Skin epidermis (tissue), 12 donors: ENCODE measurements around the gene GNB1L.
"Not testable (repeated sequence)": the region's sequence is repeated elsewhere in the genome, so short reads cannot be mapped to it uniquely, and the experiment has no call there.

Experiments used
- H3K27ac ChIP-seq, 21 experiments: fragments of 200-600 bp; sonication (generic) in 11 of 21; one replicate each; pipeline ENCODE4 v1.5.0; 2020; ENCODE audit warnings: mild to moderate bottlenecking in 3 of 21, inconsistent platforms in 2 of 21, moderate library complexity in 2 of 21
- H3K4me3 ChIP-seq, 7 experiments: fragments of 200-600 bp; sonication (generic) in 2 of 7; one replicate each; pipeline ENCODE4 v1.5.0; 2020; ENCODE audit warnings: inconsistent platforms in 2 of 7, mild to moderate bottlenecking in 2 of 7, moderate library complexity in 1 of 7

The GNB1L gene

DNA sequence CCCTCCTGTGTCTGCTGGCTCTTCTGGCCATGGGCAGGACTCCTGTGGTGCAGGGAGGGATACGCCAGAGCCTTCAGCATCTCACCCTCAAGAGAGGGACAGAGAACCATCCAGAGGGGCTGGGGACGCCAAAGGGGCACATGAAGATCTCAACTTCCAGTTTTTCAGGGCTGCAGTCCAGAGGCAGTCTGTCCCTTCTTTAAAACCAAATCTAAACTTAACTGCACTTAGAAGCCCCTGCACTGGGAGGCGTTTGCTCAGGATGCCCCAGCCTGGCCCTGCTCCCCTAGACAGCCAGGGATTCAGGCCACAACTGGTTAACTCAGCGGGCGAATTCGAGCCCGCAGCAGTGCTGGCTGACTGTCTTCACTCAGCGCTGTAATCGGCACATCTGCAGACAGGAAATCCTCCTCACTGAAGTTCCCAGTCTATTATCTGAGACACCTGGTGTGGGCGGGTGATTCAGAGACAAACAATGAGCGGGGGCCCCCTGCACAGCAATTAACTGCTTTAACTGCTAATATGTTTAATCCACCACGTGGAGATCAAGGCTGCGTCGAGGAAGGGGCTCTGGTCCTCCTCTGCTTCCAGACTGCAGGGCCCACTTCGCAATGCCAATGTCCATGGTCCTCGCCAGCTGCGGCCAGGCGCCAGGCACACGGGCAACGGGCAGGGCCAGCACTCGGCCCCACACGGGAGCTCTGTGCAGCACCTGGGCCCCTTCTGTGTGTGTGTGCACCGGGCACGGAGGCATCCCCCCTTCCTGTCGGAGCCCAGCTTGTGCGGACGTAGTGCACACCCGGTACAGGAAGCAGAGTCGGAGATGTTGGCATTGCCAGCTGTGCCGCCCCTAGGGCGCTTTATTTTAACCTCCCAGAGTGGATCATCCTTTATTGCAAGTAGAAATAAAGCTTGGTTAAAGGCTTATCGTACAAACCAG is 36.9 kb upstream of the GNB1L start:
- Histone ChIP-seq H3K4me3 (peak overlapping the region in 1 of 7 experiments; percentile 12), H3K27ac (peak overlapping the region in 18 of 21 experiments; percentile 45 to 97 (median 82))

DNA sequence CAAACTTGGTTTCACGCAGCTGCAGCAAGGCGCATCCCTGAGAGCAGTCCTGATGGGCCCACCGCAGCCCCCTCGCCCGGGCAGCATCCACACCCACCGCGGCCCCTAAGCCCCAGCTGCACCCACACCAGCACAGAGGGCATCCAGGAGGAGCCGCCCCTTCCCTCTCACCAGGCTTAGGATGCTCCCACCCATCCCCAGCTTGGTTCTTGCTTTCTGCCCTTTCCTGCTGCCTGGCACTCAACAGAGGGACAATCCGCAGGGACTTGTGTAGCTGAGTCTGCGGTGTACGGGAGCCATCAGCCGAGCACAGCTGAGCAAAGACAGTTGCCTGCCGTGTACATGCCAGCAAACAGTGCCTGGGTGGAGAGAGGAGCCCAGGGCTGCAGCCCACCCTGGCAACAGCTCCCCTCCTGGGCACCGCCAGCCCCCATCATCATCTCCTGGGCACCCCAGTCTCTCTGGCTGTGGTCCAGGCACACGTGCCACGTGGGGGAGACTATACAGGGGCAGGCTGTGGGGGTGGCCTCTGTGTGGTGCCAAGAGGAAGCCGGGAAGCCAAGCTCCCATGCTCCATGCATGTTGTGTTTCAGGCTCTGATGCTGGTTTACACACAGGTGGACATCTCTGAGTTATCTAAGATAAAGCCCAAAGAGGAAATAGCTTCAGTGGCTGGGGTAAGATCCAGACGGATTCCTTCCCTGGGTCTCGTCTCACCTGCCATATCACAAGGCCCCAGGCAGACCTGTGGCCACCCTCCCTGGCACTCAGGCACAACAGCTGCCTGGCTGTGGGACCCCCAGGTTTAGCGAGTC is 36.0 kb upstream of the GNB1L start:
- Histone ChIP-seq H3K27ac (peak overlapping the region in 17 of 21 experiments; percentile 41 to 97 (median 81)), H3K4me3 (no peak overlapping the region)

GRCh38 chr22:19889951-19890350 is 35.3 kb upstream of the GNB1L start:
- Histone ChIP-seq H3K27ac (peak overlapping the region in 4 of 21 experiments; percentile 89 to 97 (median 94)), H3K4me3 (no peak overlapping the region)

DNA sequence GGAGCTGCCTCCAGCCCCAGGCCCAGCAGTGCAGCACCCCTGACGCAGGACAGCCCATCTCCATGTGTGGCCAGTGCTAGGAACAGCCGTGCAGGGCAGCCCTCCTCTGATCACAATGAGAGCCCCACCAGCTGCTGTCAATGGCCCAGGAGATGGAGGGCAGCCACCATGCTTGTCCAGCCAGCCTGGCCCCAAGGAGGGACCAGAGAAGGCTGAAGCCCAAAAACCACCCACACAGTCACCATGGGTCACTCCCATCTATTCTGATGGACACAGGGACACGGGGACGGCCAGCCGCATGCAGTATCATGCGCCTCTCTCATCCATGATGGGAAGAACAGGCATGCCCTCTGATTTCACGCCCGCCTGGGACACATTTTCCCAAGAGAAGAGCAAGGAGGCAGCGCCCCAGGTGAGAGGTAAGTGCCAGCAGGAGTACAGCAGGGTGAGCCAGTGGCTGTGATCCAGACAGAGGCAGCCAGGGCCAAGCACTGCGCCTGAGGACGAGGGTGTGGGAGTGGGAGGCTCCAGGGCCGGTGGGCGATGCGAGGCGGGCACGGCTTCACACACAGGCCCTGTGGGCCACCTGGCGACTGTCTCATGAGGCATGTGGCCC is 33.6 kb upstream of the GNB1L start:
- peak overlapping the region in 6 of 21 experiments; percentile 22 to 86 (median 32) for H3K27ac ChIP-seq
- H3K4me3 ChIP-seq, result no peak overlapping the region

DNA sequence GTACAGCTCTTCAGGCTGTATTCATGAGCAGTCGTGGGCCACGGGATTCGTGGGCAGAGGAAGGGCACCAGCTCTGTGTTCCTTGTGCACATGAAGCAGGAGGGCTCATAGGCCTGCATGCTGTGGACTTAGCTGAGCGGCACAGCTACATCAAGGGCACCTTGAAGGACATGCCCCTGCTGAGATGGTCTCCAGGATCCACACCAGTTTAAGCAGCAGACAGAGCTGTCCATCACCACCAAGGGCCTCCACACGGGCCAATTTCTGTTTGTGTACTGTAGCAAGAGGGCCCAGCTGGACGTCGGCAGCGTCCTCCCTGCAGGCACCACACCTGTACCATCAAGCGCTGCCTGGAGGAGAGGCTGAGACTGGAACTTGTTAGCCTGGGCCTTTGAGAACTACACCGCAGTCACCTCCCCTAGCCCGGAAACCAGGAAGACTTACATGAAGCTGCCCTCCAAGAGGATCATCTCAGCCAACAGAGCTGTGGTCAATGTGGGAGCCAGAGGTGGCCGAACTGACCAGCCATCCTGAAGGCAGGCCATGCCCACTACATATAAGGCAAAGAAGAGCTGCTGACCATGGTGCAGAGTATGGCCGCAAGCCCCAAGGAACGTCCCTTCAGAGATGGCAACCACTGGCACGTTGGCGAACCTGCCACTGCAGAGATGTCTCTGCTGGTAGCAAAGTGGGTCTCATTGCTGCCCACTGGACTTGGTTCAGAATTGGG is 32.7 kb upstream of the GNB1L start:
- no peak overlapping the region for H3K4me3 ChIP-seq
- peak overlapping the region in 18 of 21 experiments; percentile 10 to 87 (median 71) for H3K27ac ChIP-seq

DNA sequence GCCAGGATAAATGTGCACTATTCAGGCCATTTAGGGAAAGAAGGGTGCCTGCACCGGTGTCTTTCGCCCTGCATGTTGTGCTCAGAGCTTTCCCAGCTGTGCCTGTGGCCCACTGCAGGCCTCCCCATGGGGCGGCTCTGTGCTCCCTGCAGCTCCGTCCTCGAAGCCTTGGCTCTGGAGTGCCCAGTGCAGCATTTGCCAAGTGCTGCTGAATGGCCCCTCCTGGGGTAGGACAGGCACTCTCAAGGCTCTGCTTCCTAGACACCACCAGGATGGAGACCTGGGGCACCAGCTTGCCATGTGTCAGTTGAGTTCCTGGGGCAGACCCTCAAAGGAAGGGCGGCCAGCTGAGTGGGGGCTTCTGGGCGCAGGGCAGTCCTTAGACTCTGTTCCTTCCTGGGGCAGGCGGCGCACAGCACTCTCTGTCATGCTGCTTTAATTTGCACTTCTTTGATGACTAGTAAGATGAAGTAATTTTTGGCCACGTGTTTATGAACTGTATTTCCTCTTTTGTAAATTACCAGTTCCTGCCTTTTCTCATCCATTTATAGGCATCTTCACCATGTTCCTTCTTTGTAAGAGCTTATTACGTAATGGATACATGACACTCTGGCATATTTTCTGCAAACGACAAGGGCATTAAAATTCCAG is 32.1 kb upstream of the GNB1L start:
- Histone ChIP-seq H3K27ac (peak overlapping the region in 20 of 21 experiments; percentile 14 to 87 (median 71)), H3K4me3 (no peak overlapping the region)

DNA sequence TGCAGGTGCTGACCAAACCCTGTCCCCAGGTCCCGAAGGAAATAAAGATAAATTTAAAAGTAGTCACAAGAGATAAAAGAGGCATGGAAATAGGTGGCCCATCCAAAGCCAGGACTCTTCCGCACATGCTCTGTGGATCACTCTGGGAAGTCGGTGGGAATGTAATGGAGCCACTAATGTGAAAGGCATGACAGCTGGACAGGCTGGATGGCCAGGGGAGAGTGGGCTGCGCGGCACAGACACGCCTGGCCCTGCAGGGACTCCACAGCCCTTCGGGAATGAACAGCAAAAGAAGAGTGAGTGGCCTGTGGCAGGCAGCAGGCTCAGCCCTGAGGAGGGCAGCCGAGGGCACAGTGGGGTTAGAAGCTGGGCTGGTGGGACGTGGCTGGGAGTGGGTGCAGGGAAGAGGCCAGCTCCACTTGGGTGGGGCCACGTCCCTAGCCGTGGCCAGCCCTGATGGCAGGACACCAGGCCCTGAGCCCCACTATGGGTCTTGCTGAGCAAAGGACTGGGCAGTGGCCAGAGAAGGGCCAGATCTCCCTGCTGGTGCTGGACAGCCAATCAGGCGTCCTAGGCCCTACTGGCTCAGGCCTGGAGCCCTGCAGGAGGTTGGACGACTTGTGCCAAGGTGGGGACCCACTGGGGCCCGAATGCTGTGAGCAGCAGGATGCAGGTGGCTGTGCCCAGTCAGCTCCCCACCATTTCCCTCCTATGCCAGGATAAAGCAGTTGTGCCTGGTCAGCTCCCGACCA is 31.3 kb upstream of the GNB1L start:
- no peak overlapping the region for H3K4me3 ChIP-seq
- peak overlapping the region in 18 of 21 experiments; percentile 26 to 87 (median 72) for H3K27ac ChIP-seq

- H3K27ac ChIP-seq, result peak overlapping the region in 9 of 21 experiments; percentile 31 to 86 (median 71)
- no peak overlapping the region for H3K4me3 ChIP-seq
Measured at GRCh38 chr22:19884954-19885751, 30.5 kb upstream of the GNB1L start.

GRCh38 chr22:19884161-19884953 is 29.7 kb upstream of the GNB1L start:
- Histone ChIP-seq H3K27ac (peak overlapping the region in 4 of 21 experiments; percentile 1 to 86 (median 50)), H3K4me3 (no peak overlapping the region)

- H3K27ac ChIP-seq, result peak overlapping the region in 1 of 21 experiments; percentile 27
- not testable (repeated sequence) for H3K4me3 ChIP-seq
Measured at GRCh38 chr22:19883446-19883845, 28.8 kb upstream of the GNB1L start.

DNA sequence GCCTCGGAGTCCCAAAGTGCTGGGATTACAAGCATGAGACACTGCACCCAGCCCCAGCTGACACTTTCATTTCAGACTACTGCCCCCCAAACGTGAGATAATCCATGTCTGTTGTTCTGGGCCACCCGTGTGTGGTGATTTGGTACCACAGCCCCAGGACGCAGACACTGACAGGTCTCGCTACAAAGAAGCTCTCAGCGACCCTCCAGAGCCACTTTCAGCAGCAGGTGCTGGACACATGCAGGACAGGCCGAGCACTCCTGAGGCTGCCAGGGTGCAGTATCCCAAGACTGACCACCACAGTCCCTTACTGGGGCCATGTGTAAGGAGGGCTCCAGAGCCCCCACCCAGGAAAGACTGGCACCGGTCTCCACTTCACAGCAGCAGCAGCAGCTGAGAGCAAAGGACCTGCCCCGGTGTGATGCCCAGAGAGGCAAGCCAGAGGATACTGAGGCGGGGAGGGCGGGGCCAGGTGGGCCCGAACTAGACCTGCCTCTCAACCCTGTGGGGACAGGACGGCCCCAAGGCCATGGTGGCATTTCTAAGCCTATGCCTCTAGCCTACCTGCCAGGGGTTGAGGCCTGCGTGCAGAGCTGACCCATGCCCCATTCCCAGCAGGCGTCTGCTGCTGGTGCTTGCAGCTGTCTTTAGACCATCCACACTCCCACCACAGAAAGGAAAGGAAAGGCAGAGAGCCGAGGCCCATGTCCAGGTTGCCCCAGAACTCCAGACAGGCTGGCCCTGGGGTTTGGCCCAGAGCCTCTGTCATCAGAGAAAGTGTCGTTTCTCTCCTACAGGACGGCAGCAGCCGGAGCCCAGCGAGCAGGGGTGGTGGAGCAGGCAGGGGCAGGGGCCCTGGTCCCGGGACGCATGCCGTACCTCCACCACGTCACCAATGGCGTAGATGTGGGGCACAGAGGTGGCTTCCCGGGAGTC is 28.0 kb upstream of the GNB1L start:
- no peak overlapping the region for H3K4me3 ChIP-seq
- peak overlapping the region in 7 of 21 experiments; percentile 1 to 73 (median 10) for H3K27ac ChIP-seq

GRCh38 chr22:19880786-19881569 is 26.3 kb upstream of the GNB1L start:
- Histone ChIP-seq H3K4me3 (no peak overlapping the region), H3K27ac (peak overlapping the region in 9 of 21 experiments; percentile 4 to 76 (median 63))

GRCh38 chr22:19879992-19880785 is 25.5 kb upstream of the GNB1L start:
- H3K27ac ChIP-seq, result peak overlapping the region in 8 of 21 experiments; percentile 28 to 76 (median 59)

DNA sequence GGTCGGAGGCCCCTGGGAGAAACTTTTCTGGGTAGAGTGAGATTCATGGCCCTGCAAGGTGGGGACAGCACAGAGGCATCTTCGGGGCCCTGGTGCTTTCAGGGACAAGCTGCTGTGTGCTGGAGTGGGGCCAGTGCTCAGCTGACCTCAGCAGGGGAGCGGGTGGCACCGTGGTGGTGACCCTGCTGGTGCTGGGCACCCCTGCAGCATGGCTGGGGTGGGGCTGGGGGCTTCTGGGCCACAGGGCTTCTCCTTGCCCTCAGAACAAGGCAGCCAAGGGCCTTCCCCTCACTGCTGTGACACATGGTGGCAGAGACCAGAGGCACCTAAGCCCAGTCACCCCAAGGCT is 24.9 kb upstream of the GNB1L start:
- Histone ChIP-seq H3K27ac (peak overlapping the region in 5 of 21 experiments; percentile 28 to 62 (median 42)), H3K4me3 (no peak overlapping the region)

More at GRCh38 chr22:19879992-19880785, 25.5 kb upstream of the GNB1L start:
- no peak overlapping the region for H3K4me3 ChIP-seq
